LNCaP clone FGC (cell line): ENCODE results near the gene ZNF174.

ENCODE experiments used
- DNase-seq: peaks from one replicate; pipeline ENCODE4 v3.0.0-alpha.2; 2011; ENCODE audit warnings: low read depth
- H3K4me3 ChIP-seq: 2 replicates; pipeline ENCODE4 v1.5.1; 2011; ENCODE audit warnings: mild to moderate bottlenecking, low read depth, low read length, control low read depth
- CTCF ChIP-seq: IDR thresholded peaks from 2 replicates; pipeline ENCODE4 v1.5.1; 2012; ENCODE audit warnings: mild to moderate bottlenecking; ENCODE audit not compliant: control insufficient read depth, insufficient read depth; ENCODE audit errors: extremely low read depth

The ZNF174 gene

GRCh38 chr16:3457434-3458252, 56.6 kb downstream of the ZNF174 start:
- peak; percentile 61 for TF ChIP-seq CTCF

GRCh38 chr16:3458278-3458851, 57.4 kb downstream of the ZNF174 start:
- TF ChIP-seq CTCF, result no peak
- DNase-seq, result no peak
- H3K4me3 ChIP-seq, result peak overlapping the region; percentile 92

More at GRCh38 chr16:3457434-3458252, 56.6 kb downstream of the ZNF174 start:
- H3K4me3 ChIP-seq, result peak overlapping the region; percentile 92
- peak; percentile 79 for DNase-seq

GRCh38 chr16:3458852-3459361, 57.9 kb downstream of the ZNF174 start:
- no peak for TF ChIP-seq CTCF
- DNase-seq, result no peak
- peak overlapping the region; percentile 92 for H3K4me3 ChIP-seq
